LNCaP clone FGC (cell line): Measurements from ENCODE around the gene STK24.

Experiments
- DNase-seq: peaks from one replicate; pipeline ENCODE4 v3.0.0-alpha.2; 2011; ENCODE audit warnings: low read depth
- H3K4me3 ChIP-seq: 2 replicates; pipeline ENCODE4 v1.5.1; 2011; ENCODE audit warnings: mild to moderate bottlenecking, low read depth, low read length, control low read depth
- TF ChIP-seq, protein P1 (sequence below): IDR thresholded peaks from 2 replicates; pipeline ENCODE4 v1.5.1; 2012; ENCODE audit warnings: mild to moderate bottlenecking; ENCODE audit not compliant: control insufficient read depth, insufficient read depth; ENCODE audit errors: extremely low read depth

The STK24 gene

DNA sequence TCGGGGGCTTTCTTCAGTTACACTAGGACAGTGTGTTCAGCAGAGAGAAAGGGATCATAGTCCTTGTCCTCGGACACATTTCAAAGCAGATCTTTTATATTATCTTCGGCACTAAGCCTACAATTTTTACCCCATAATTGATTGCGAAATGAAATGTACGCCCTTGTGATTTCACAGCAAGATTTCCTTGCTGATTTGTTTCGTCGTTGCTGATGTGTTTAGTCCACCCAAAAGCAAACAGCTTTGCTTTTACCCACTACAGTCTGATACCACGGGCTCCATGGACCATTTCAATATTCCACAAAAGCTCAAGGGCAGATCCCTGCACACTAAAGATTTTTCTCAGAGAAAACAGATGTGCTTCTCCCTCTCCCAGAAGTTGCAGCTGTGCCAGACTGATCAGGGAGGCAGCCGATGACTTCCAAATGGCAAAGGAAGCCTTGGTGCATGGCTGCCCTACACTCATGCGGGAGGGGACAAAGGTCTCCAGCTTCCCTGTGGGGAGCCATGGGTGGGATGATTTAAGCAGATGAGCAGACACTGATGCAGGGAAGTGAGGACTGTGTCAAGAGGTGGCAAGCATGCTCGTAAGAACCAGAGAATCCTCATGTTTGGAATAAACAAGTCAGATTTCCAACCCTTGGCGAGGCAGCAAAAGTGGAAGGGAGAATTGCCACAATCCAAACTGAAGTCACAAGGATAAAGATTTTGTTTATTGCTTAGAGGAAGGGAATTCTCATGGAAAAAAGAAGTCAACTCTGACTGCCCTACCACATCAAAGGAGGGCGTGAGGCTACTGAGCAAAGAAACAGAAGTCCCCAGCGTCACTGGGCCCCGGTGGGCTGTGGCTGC is 81.1 kb downstream of the STK24 start:
- H3K4me3 ChIP-seq = no peak overlapping the region
- TF ChIP-seq, protein P1, sequence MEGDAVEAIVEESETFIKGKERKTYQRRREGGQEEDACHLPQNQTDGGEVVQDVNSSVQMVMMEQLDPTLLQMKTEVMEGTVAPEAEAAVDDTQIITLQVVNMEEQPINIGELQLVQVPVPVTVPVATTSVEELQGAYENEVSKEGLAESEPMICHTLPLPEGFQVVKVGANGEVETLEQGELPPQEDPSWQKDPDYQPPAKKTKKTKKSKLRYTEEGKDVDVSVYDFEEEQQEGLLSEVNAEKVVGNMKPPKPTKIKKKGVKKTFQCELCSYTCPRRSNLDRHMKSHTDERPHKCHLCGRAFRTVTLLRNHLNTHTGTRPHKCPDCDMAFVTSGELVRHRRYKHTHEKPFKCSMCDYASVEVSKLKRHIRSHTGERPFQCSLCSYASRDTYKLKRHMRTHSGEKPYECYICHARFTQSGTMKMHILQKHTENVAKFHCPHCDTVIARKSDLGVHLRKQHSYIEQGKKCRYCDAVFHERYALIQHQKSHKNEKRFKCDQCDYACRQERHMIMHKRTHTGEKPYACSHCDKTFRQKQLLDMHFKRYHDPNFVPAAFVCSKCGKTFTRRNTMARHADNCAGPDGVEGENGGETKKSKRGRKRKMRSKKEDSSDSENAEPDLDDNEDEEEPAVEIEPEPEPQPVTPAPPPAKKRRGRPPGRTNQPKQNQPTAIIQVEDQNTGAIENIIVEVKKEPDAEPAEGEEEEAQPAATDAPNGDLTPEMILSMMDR = no peak
- DNase-seq = no peak

GRCh38 chr13:98494769-98495168 is 82.1 kb downstream of the STK24 start:
- DNase-seq = no peak
- no peak overlapping the region for H3K4me3 ChIP-seq
- TF ChIP-seq, protein P1 = no peak

DNA sequence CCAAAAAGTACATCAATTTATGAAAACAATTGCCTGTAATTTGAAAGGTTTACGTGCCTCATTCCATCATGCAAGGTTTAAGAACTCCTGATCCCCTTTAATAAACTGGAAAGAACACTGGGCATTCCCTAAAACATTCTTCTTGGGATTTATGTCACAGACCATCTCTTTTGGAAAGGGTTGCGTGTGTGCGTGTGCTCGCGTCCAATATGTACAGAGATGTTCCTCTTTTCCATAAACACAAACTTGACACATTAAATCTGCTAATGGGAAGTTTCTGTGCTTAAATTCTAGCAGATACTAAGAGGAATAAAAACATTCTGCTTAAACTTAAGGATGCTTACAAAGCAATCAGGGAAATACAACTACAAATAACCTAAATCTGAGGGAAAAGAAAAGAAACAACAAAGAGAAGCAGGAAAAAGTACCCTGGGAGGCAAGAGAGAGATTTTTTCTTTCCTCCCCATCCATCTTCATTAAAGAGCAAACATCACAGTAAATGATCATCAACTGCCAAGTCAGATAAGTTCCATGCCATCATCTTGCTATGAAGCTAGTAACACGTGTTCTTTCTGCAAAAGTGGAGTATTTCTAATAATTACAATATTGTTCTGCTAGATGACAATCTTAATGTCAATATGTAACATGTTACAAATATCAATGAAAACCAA is 83.7 kb downstream of the STK24 start:
- no peak overlapping the region for H3K4me3 ChIP-seq
- no peak for DNase-seq
- TF ChIP-seq, protein P1 = no peak

- TF ChIP-seq, protein P1 = no peak
- no peak overlapping the region for H3K4me3 ChIP-seq
- no peak for DNase-seq
Measured at GRCh38 chr13:98492335-98493041, 84.4 kb downstream of the STK24 start.

DNA sequence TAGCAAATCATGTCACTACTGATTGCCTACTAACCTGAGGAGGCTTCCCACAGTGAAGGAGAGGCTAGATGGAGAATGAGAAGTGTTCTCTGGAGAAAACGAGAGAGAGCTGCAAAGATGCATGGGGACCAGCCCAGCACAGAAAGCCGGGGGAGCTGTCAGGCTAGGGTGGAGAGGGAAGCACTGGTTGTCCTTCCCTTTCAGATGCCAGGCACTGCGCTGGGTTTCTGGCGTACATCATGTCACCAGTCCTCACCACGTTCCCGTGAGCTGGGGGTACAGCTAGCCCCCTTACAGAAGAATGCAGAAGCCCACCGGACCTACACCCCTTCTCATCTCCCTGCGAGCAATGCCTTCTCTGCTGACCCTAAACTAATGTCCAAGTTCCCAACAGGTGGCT is 86.0 kb downstream of the STK24 start:
- TF ChIP-seq, protein P1 = no peak
- H3K4me3 ChIP-seq = no peak overlapping the region
- DNase-seq = no peak

- TF ChIP-seq, protein P1 = no peak
- DNase-seq = no peak
- H3K4me3 ChIP-seq = no peak overlapping the region
Measured at GRCh38 chr13:98490195-98490836, 86.6 kb downstream of the STK24 start.
